Pancreas (tissue), 10 donors: ENCODE data around the gene GRHPR. TPM values are rescaled to one million over a fixed set of nuclear protein-coding genes. Genes with fewer than 3 reads are reported as not detected.

ENCODE experiments used
- ATAC-seq, 4 donors: fragments of 200-7000 bp; cut with Tn5 transposase; one replicate each; pipeline versions ENCODE4 v1.8.0 to v1.9.1; 2020; ENCODE audit warnings: mild to moderate bottlenecking in 4 of 4, moderate library complexity in 4 of 4
- DNase-seq, 6 donors: peaks; one replicate each; pipeline ENCODE4 v3.0.0-alpha.2; 2020
- FAIRE-seq: peaks from 2 replicates; lab custom pipeline; 2012; peaks lifted over from hg19 to GRCh38; lab: Jason Lieb, UNC
- H3K27ac ChIP-seq, 4 donors: fragments of 200-600 bp; sonication (generic); 1 replicate in 3 of 4; 2 replicates in 1 of 4; pipeline versions ENCODE4 v1.5.0 to v1.8.0; 2020
- H3K27me3 ChIP-seq, 4 donors: fragments of 200-600 bp; one replicate each; pipeline ENCODE4 v1.8.0; 2021
- H3K36me3 ChIP-seq, 3 donors: fragments of 200-600 bp; sonication (generic) in 1 of 3; one replicate each; pipeline versions ENCODE4 v1.5.0 to v1.8.0; 2020 to 2021
- H3K4me1 ChIP-seq, 3 donors: fragments of 200-600 bp; one replicate each; pipeline ENCODE4 v1.8.0; 2021
- H3K4me3 ChIP-seq, 4 donors: fragments of 200-600 bp; sonication (generic) in 2 of 4; one replicate each; pipeline versions ENCODE4 v1.5.0 to v1.8.0; 2020 to 2021
- H3K9me3 ChIP-seq, 4 donors: fragments of 200-600 bp; one replicate each; pipeline ENCODE4 v1.8.0; 2021
- WGBS, 2 donors: extraction: QIAGEN DNeasy Blood & Tissue Kit; methylation state at CpG; one replicate each; pipeline ENCODE4 v1.1.7; 2013; 5-methylcytosine and 5-hydroxymethylcytosine counted together
- intact Hi-C, 3 donors: fragments of 100-400 bp; cut with DNase I; formaldehyde crosslinking; loops; one replicate each; pipeline versions ENCODE4 v1.11.1 to v1.14.2; 2022
- polyA plus RNA-seq, 2 donors: library from polyadenylated mRNA; stranded (reverse); fragments of 200-250 nt; gene quantifications; one replicate each; pipeline ENCODE4 v1.2.3, GENCODE V29; 2013
- total RNA-seq, 6 donors: library from RNA; stranded (reverse); fragmentation: NEBNext Ultra II Directional in 4 of 6; extraction: Animal tissue kit (Norgen Biotek cat#: 25700) in 4 of 6; gene quantifications; one replicate each; pipeline versions ENCODE4 v1.2.1 to v1.2.4, GENCODE V29; 2021 to 2023
- TF ChIP-seq, protein P1 (sequence below), 4 donors: fragments of 200-600 bp; sonication (generic) in 3 of 4; IDR thresholded peaks; one replicate each; pipeline versions ENCODE4 v1.5.0 to v1.8.0; 2021; ENCODE audit warnings: antibody characterized with exemption in 4 of 4
- donor health status: healthy with polysubstance abuse.
- donor health status: DM: no; HTN: no; CAD: no; lungs with moderate emphysema.
- donor health status: DM: no; HTN: no; CAD: no.
- donor health status: control.
- donor health status: control.
- donor health status: Bipolar disorder and iron deficiency.
- donor health status: DM: yes; HTN: yes; CAD: no.
- donor health status: DM: no; HTN: no; CAD: no.
- donor health status: DM: no; HTN: no; CAD: no.
- donor health status: DM: yes; HTN: yes; CAD: no.

The GRHPR gene
- total and polyA plus RNA-seq, 8 donors, result 30.2 to 54.3 (median 43.3) TPM

- H3K4me1 ChIP-seq, result peaks cover 0 to 3% (median 0%) of the 10 kb centered on the region in 3 donors
- FAIRE-seq (no peak), DNase-seq (peak in 2 of 6 donors; percentile 30 to 54), ATAC-seq (peak in 2 of 4 donors; percentile 22 to 59)
- H3K9me3 ChIP-seq, result no peaks in the 10 kb centered on the region
- TF ChIP-seq, protein P1, sequence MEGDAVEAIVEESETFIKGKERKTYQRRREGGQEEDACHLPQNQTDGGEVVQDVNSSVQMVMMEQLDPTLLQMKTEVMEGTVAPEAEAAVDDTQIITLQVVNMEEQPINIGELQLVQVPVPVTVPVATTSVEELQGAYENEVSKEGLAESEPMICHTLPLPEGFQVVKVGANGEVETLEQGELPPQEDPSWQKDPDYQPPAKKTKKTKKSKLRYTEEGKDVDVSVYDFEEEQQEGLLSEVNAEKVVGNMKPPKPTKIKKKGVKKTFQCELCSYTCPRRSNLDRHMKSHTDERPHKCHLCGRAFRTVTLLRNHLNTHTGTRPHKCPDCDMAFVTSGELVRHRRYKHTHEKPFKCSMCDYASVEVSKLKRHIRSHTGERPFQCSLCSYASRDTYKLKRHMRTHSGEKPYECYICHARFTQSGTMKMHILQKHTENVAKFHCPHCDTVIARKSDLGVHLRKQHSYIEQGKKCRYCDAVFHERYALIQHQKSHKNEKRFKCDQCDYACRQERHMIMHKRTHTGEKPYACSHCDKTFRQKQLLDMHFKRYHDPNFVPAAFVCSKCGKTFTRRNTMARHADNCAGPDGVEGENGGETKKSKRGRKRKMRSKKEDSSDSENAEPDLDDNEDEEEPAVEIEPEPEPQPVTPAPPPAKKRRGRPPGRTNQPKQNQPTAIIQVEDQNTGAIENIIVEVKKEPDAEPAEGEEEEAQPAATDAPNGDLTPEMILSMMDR (IDR thresholded peaks at IDR 0.05), result no peak
- intact Hi-C loops, result loop anchor here in 1 of 3 donors (10.0 kb wide), 1 partner anchor 65 kb away; no protein-coding TSS in a partner anchor
- peaks cover 0 to 29% (median 0%) of the 10 kb centered on the region in 3 donors for H3K36me3 ChIP-seq
- H3K27ac ChIP-seq, result no peak overlapping the region
- H3K4me3 ChIP-seq, result no peak overlapping the region
- H3K27me3 ChIP-seq, result no peaks in the 10 kb centered on the region
- WGBS, 2 donors, result 85 to 90% methylated on average over 17 of the region's 17 CpGs
Measured at GRCh38 chr9:37429441-37430285, 7.2 kb downstream of the GRHPR start.

GRCh38 chr9:37430841-37431597 is 8.5 kb downstream of the GRHPR start:
- FAIRE-seq (no peak), ATAC-seq (peak; percentile 44 to 68 (median 64)), DNase-seq (peak in 2 of 6 donors; percentile 24 to 51)
- TF ChIP-seq, protein P1 (IDR thresholded peaks at IDR 0.05), result no peak
- intact Hi-C loops, result loop anchor here in 1 of 3 donors (10.0 kb wide), 1 partner anchor 64 kb away; no protein-coding TSS in a partner anchor
- Histone ChIP-seq H3K27ac (no peak overlapping the region), H3K4me1 (no peaks in the 10 kb centered on the region), H3K4me3 (no peak overlapping the region), H3K36me3 (peaks cover 0 to 29% (median 0%) of the 10 kb centered on the region in 3 donors), H3K27me3 (no peaks in the 10 kb centered on the region), H3K9me3 (no peaks in the 10 kb centered on the region)
- 62 to 70% methylated on average over 14 of the region's 14 CpGs for WGBS, 2 donors

GRCh38 chr9:37432020-37432419 is 9.5 kb downstream of the GRHPR start:
- ATAC-seq (no peak), DNase-seq (peak in 2 of 6 donors; percentile 23 to 30), FAIRE-seq (no peak)
- Histone ChIP-seq H3K4me3 (no peak overlapping the region), H3K36me3 (peaks cover 0 to 27% (median 4%) of the 10 kb centered on the region in 3 donors), H3K27ac (no peak overlapping the region), H3K4me1 (no peaks in the 10 kb centered on the region), H3K9me3 (no peaks in the 10 kb centered on the region), H3K27me3 (no peaks in the 10 kb centered on the region)
- TF ChIP-seq, protein P1 (IDR thresholded peaks at IDR 0.05), result no peak
- intact Hi-C loops, result loop anchor here in 1 of 3 donors (10.0 kb wide), 1 partner anchor 63 kb away; no protein-coding TSS in a partner anchor
- 80 to 87% methylated on average over 6 of the region's 6 CpGs for WGBS, 2 donors

GRCh38 chr9:37433867-37434371 is 11.4 kb downstream of the GRHPR start:
- Histone ChIP-seq H3K27ac (no peak overlapping the region), H3K4me1 (peaks cover 0 to 5% (median 0%) of the 10 kb centered on the region in 3 donors), H3K27me3 (no peaks in the 10 kb centered on the region), H3K4me3 (no peak overlapping the region), H3K36me3 (peaks cover 0 to 25% (median 9%) of the 10 kb centered on the region in 3 donors), H3K9me3 (no peaks in the 10 kb centered on the region)
- peak in 1 of 6 donors; percentile 19 for DNase-seq
- intact Hi-C loops, result loop anchor here in 1 of 3 donors (10.0 kb wide), 1 partner anchor 61 kb away; no protein-coding TSS in a partner anchor
- TF ChIP-seq, protein P1 (IDR thresholded peaks at IDR 0.05), result no peak
- WGBS, 2 donors, result 79 to 85% methylated on average over 7 of the region's 7 CpGs
- no peak for FAIRE-seq
- ATAC-seq, result no peak
